Testis (tissue), 2 donors: ENCODE measurements around the gene NUP98.

ENCODE experiments used
- POLR2A ChIP-seq: fragments of 450-650 bp; IDR thresholded peaks from one replicate; pipeline ENCODE4 v1.6.1; 2017; ENCODE audit warnings: antibody characterized with exemption, mild to moderate bottlenecking, moderate library complexity
- TF ChIP-seq, protein P1 (sequence below), 3 experiments: fragments of 450-650 bp in 2 of 3; fragments of 200-600 bp in 1 of 3; sonication (generic) in 1 of 3; IDR thresholded peaks; one replicate each; pipeline ENCODE4 v1.5.1; 2016 to 2019; ENCODE audit warnings: antibody characterized with exemption in 3 of 3, mild to moderate bottlenecking in 2 of 3, moderate library complexity in 1 of 3

DNA sequence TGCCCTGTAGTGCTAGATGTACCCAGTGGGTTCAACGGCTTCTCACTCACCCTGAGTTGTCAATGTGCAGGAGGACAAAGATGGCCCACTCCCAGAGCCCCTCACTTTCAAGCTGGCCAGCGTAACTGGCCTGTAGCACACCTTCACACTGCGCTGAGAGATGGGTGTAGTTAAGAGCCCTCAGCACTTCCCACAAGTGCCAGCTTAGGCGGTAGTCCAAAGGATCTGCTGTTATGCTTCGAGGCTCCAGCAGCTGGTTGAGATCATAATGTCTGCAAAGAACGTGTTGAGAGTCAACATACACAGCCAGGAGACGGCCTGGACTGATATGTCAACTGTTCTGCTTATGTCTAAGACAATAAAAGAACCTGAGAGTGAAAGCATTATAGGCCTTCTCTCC lies 111.4 kb downstream of the NUP98 start:
- TF ChIP-seq, protein P1, sequence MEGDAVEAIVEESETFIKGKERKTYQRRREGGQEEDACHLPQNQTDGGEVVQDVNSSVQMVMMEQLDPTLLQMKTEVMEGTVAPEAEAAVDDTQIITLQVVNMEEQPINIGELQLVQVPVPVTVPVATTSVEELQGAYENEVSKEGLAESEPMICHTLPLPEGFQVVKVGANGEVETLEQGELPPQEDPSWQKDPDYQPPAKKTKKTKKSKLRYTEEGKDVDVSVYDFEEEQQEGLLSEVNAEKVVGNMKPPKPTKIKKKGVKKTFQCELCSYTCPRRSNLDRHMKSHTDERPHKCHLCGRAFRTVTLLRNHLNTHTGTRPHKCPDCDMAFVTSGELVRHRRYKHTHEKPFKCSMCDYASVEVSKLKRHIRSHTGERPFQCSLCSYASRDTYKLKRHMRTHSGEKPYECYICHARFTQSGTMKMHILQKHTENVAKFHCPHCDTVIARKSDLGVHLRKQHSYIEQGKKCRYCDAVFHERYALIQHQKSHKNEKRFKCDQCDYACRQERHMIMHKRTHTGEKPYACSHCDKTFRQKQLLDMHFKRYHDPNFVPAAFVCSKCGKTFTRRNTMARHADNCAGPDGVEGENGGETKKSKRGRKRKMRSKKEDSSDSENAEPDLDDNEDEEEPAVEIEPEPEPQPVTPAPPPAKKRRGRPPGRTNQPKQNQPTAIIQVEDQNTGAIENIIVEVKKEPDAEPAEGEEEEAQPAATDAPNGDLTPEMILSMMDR (IDR thresholded peaks at IDR 0.05), result no peak
- TF ChIP-seq POLR2A, result no peak
